Osteocyte (in vitro differentiated cells): ENCODE results near the gene TBCA. TPM values are rescaled to one million over a fixed set of nuclear protein-coding genes. Genes with fewer than 3 reads are reported as not detected.

Experiments used
- DNase-seq: peaks from one replicate; pipeline ENCODE4 v3.0.0; 2021; ENCODE audit warnings: mixed read lengths; ENCODE audit not compliant: unreplicated experiment; ENCODE audit errors: extremely low spot score
- H3K27ac Mint-ChIP-seq: one replicate; pipeline ENCODE4 v1.8.0; 2021; ENCODE audit warnings: mild to moderate bottlenecking, mixed read lengths; ENCODE audit not compliant: unreplicated experiment
- H3K27me3 Mint-ChIP-seq: one replicate; pipeline ENCODE4 v1.8.0; 2021; ENCODE audit warnings: mixed read lengths; ENCODE audit not compliant: unreplicated experiment
- H3K36me3 Mint-ChIP-seq: one replicate; pipeline ENCODE4 v1.8.0; 2021; ENCODE audit warnings: mixed read lengths; ENCODE audit not compliant: unreplicated experiment
- H3K4me1 Mint-ChIP-seq: one replicate; pipeline ENCODE4 v1.8.0; 2021; ENCODE audit warnings: mixed read lengths; ENCODE audit not compliant: unreplicated experiment
- H3K4me3 Mint-ChIP-seq: one replicate; pipeline ENCODE4 v1.8.0; 2021; ENCODE audit warnings: mild to moderate bottlenecking, moderate library complexity, mixed read lengths; ENCODE audit not compliant: unreplicated experiment
- H3K9me3 Mint-ChIP-seq: one replicate; pipeline ENCODE4 v1.8.0; 2021; ENCODE audit warnings: mixed read lengths; ENCODE audit not compliant: unreplicated experiment
- CTCF ChIP-seq: fragments of 200-600 bp; sonication (generic); IDR thresholded peaks from 2 replicates; pipeline ENCODE4 v1.5.0; 2021; ENCODE audit warnings: antibody characterized with exemption, mild to moderate bottlenecking, moderate library complexity
- total RNA-seq: library from RNA; stranded (reverse); gene quantifications from 2 replicates; pipeline ENCODE4 v1.2.1, GENCODE V29; 2021

Gene TBCA
- total RNA-seq, 1 donor from 2014 or later = 164 TPM

GRCh38 chr5:77670526-77670925 lies 105.6 kb downstream of the TBCA start:
- TF ChIP-seq CTCF = no peak
- H3K27ac Mint-ChIP-seq = no peak overlapping the region
- H3K4me3 Mint-ChIP-seq = no peak overlapping the region
- H3K9me3 Mint-ChIP-seq = peaks cover 4% of the 10 kb centered on the region
- H3K36me3 Mint-ChIP-seq = no peaks in the 10 kb centered on the region
- DNase-seq = no peak
- H3K27me3 Mint-ChIP-seq = peaks cover 40% of the 10 kb centered on the region
- H3K4me1 Mint-ChIP-seq = no peaks in the 10 kb centered on the region

DNA sequence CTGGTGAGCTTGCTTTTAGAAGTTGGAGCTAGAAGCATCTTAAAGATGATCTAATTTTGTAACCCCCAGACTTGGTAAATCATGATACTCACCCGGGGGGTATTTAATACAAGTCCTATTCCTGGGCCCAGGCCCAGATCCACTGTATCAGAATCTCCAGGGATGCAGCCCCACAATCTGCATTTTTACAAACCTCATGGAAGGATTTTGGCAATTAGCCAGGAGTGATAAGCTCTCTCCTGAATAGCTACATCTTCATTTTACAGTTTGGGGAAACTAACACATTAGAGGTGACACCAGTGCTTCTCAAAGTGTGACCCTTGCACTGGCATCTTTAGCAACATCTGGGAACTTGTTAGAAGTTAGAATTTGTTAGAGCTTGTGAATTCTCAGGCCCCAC lies 106.5 kb downstream of the TBCA start:
- H3K27ac Mint-ChIP-seq = no peak overlapping the region
- H3K4me3 Mint-ChIP-seq = no peak overlapping the region
- H3K4me1 Mint-ChIP-seq = no peaks in the 10 kb centered on the region
- H3K36me3 Mint-ChIP-seq = no peaks in the 10 kb centered on the region
- DNase-seq = no peak
- TF ChIP-seq CTCF = no peak
- H3K27me3 Mint-ChIP-seq = peaks cover 35% of the 10 kb centered on the region
- H3K9me3 Mint-ChIP-seq = no peaks in the 10 kb centered on the region

- Mint-ChIP-seq H3K36me3 (no peaks in the 10 kb centered on the region), H3K27ac (no peak overlapping the region), H3K27me3 (peaks cover 29% of the 10 kb centered on the region), H3K9me3 (no peaks in the 10 kb centered on the region), H3K4me1 (no peaks in the 10 kb centered on the region), H3K4me3 (no peak overlapping the region)
- TF ChIP-seq CTCF = no peak
- no peak for DNase-seq
Measured at GRCh38 chr5:77663090-77663863, 112.9 kb downstream of the TBCA start.

DNA sequence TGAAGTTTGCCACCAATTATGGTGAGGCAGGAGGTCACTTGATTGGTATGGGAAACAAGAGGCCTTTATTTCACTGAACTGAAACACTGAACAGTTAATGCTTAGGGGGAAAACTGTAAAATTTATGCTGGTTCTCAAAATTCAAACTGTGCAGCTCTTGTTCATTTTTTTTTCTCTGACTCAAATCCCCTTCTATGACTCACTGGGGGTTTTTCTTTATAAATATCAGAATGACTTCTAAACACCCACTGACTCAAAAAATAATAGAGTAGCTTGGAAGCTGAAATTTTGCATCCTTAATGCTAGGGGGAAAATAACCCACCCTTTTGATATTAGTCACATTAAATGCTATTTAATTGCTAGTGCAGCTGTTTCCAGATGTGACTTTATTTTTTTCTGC lies 113.5 kb downstream of the TBCA start:
- no peak for DNase-seq
- H3K27me3 Mint-ChIP-seq = peaks cover 33% of the 10 kb centered on the region
- H3K4me1 Mint-ChIP-seq = no peaks in the 10 kb centered on the region
- no peak overlapping the region for H3K4me3 Mint-ChIP-seq
- no peak for TF ChIP-seq CTCF
- H3K36me3 Mint-ChIP-seq = peaks cover 4% of the 10 kb centered on the region
- H3K27ac Mint-ChIP-seq = no peak overlapping the region
- no peaks in the 10 kb centered on the region for H3K9me3 Mint-ChIP-seq

- H3K4me3 Mint-ChIP-seq = no peak overlapping the region
- H3K9me3 Mint-ChIP-seq = no peaks in the 10 kb centered on the region
- no peak overlapping the region for H3K27ac Mint-ChIP-seq
- H3K36me3 Mint-ChIP-seq = peaks cover 4% of the 10 kb centered on the region
- H3K27me3 Mint-ChIP-seq = peaks cover 69% of the 10 kb centered on the region
- no peaks in the 10 kb centered on the region for H3K4me1 Mint-ChIP-seq
- no peak for DNase-seq
- TF ChIP-seq CTCF = no peak
Measured at GRCh38 chr5:77658662-77659061, 117.5 kb downstream of the TBCA start.
